Fibroblast of villous mesenchyme (primary cell): ENCODE results near the gene IL17C. TPM values are rescaled to one million over a fixed set of nuclear protein-coding genes. Genes with fewer than 3 reads are reported as not detected.

ENCODE experiments used
- DNase-seq: peaks from one replicate; pipeline ENCODE4 v3.0.0-alpha.2; 2010; ENCODE audit warnings: low read depth
- H3K4me3 ChIP-seq: 2 replicates; pipeline ENCODE4 v1.5.1; 2011; ENCODE audit warnings: low read depth, mild to moderate bottlenecking, low read length
- total RNA-seq: library from RNA; depleted of rRNA; stranded (reverse); fragments of >200 nt; gene quantifications from 2 replicates; pipeline ENCODE4 v1.2.3, GENCODE V29; 2012
- TF ChIP-seq, protein P1 (sequence below): IDR thresholded peaks from 2 replicates; pipeline ENCODE4 v1.5.1; 2012; ENCODE audit warnings: low read depth, mild to moderate bottlenecking, low read length; ENCODE audit not compliant: insufficient read depth

The IL17C gene
- total RNA-seq, 1 donor, result not detected

DNA sequence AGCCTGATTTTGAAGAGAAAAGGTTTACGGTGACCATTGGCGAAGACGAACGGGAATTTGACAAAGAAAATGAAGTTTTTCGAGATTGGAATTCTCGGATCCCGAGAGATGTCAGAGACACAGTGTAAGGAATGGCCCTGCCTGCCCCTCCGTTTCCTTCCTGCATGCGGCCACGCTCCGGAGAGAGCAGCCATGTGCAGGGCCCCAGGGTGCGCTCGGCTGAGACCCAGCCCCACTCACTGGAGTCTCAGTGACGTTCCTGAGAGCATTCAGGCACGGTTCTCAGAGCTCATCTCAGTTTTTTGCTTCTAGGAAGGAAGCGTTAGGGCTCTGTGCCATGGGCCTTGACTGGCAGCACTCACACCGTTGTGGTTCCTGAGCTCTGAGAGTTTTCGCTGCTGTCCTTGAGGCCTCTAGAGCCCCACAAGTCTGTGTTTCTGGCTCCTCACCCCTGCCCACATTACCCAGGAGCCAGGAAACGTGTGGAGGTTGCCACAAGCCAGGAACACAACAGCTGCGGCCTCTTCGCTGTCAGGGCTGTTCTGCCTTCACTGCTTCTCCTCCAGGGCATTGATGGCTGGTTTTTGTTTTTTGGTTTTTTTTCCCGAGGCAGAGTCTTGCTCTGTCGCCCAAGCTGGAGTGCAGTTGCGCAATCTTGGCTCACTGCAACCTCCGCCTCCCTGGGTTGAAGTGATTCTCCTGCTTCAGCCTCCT, 38.4 kb upstream of the IL17C start:
- TF ChIP-seq, protein P1, sequence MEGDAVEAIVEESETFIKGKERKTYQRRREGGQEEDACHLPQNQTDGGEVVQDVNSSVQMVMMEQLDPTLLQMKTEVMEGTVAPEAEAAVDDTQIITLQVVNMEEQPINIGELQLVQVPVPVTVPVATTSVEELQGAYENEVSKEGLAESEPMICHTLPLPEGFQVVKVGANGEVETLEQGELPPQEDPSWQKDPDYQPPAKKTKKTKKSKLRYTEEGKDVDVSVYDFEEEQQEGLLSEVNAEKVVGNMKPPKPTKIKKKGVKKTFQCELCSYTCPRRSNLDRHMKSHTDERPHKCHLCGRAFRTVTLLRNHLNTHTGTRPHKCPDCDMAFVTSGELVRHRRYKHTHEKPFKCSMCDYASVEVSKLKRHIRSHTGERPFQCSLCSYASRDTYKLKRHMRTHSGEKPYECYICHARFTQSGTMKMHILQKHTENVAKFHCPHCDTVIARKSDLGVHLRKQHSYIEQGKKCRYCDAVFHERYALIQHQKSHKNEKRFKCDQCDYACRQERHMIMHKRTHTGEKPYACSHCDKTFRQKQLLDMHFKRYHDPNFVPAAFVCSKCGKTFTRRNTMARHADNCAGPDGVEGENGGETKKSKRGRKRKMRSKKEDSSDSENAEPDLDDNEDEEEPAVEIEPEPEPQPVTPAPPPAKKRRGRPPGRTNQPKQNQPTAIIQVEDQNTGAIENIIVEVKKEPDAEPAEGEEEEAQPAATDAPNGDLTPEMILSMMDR, result no peak
- H3K4me3 ChIP-seq, result no peak overlapping the region
- DNase-seq, result no peak

GRCh38 chr16:88600539-88600896, 37.9 kb upstream of the IL17C start:
- DNase-seq, result no peak
- H3K4me3 ChIP-seq, result no peak overlapping the region
- TF ChIP-seq, protein P1, result no peak

DNA sequence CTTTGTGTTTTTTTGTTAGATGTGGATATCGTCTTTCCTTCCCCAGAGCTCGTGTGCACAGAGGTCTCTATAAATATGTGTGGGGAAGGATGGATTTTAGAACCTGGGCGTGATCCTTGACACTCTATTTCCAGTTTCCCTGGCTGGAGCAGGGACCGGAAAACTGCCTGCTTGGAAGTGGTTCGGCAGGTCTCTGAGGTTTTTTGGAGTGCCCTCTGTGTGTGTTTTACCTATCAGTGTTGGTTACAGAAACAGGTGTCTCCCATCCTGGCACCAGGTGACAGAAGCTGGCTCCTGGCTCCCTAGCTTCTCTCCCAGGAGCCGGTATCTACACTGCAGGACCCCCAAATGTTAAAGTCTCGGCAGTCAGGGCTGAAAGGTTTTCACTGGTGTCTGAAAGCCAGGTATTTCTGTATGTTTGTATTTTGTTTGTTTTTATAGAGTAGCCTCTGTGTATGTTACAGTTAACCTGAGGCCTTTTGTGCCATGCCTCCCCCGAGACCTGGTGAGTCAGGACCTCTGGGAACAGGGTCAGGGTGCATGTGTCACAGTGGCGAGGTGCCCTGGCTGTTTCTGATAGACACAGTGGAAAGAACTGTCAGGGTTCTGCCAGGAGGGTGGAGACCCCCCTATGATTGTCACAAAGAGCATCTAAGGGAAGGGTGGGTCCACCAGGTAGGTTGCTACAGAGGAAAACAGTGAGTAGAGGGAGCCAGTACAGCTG, 36.9 kb upstream of the IL17C start:
- TF ChIP-seq, protein P1, result no peak
- H3K4me3 ChIP-seq, result no peak overlapping the region
- no peak for DNase-seq

DNA sequence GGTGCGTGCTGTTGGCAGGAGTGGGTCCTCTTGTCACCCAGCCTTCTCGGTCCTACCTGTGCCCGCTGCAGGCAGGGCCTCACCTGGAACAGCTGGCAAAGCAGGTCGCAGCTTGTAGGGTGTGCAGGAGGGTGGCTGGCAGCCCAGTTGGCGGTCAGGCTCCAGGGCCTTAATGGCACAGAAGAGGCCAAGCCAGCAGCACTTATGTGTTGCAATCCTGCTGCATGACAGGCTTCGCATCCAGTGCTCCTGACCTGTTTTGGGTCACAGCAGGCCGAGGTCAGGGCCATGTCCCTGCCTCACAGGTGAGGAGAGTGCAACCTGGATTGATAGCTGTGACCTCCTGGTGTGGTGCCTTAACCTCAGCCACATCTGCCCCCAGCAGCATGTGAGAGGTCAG, 36.3 kb upstream of the IL17C start:
- H3K4me3 ChIP-seq, result no peak overlapping the region
- TF ChIP-seq, protein P1, result no peak
- no peak for DNase-seq

DNA sequence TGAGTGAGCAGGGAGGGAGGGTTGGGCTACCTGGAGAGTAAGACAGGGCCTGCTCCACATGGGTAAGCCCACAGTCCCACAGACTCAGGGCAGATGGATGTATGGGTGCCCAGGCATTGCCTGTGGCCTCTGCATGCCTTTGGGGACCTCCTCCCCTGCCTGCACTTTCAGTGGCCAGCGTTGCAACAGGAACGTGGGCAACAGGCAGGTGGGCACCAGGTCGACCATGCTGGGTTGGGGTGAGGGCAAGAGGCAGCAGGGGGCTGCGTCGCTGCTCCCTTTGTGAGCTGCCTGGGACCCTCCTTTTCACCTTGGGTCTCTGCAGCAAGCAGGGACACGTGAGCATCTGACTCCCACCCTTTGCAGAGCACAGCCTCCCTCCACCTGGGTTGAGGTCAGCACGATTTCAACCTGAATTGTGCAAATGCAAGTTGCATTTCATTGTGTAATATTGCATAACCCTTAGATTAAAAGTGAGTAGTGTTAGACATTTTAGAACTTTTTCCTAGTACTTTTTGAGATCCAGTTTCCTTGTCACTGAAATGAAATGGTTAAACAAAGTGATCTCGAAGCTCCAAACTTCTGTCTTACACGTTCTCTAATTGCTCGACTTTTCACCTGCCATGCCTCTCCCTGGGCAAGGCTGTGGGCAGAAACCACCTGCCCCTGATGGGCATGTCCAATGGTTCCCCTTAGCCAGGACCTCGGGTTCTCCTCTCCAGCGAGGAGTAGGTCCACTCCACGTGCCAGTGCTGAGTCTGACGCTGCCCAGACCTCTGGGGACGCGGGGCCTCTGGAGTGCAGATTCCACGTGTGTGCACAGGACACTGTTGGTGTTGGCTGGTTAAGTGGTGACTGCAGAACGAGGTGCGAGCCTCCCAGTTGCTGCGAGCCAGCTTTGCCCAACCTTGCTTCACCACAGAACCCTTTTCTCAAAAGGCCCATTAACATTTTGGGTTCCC, 32.9 kb upstream of the IL17C start:
- H3K4me3 ChIP-seq, result no peak overlapping the region
- TF ChIP-seq, protein P1, result no peak
- DNase-seq, result no peak

DNA sequence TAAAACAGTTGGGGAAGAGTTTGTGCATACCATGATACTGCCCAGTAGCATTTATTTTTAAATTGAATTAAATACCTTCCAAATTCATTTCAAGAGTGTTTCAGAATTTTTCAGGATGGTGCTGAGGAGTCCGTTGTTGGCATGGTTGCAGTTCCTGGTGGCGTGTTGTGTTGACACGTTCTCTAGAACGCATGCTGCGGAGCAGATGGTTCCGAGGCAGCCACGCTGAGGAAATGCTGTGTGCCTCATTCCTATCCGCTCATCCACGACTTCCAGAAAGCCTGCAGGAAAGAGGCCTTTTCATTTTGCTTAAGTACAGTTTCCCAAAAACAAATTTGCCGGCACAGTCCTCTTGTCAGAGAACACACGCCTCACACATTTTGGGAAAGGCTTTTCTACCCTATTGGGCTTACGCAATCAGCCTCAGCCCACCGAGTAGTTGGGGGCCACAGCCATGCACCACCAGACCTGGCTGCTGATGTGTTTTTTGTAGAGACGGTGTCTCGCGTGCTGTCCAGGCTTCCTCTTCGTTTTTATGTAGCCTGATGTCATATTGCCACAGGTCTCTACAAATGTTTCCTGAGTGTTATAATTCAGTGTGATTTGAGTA, 32.1 kb upstream of the IL17C start:
- TF ChIP-seq, protein P1, result no peak
- H3K4me3 ChIP-seq, result no peak overlapping the region
- no peak for DNase-seq
